ENCODE results near the gene DUSP1.
A peak's percentile ranks its signal among the peaks of the same experiment; 100 is the strongest.

- TF ChIP-seq POLR2A (IDR thresholded peaks at IDR 0.05; ENCODE audit: low read depth, low read length) (no peak), CTCF (conservative IDR thresholded peaks at IDR 0.05; ENCODE audit: low read depth, low read length) (no peak), USF2 (IDR thresholded peaks at IDR 0.05; ENCODE audit: low read depth, low read length) (no peak), MAZ (IDR thresholded peaks at IDR 0.05; ENCODE audit: borderline replicate concordance, low read depth, low read length) (peak; percentile 40; the same call in 1 of the 2 replicates), CEBPB (IDR thresholded peaks at IDR 0.05; ENCODE audit: low read depth, low read length) (no peak), MXI1 (IDR thresholded peaks at IDR 0.05; ENCODE audit: borderline replicate concordance, low read depth, low read length) (no peak), CHD1 (IDR thresholded peaks at IDR 0.05; ENCODE audit: low read depth, low read length) (no peak), MAFK (IDR thresholded peaks at IDR 0.05; ENCODE audit: low read depth, low read length) (no peak), RAD21 (IDR thresholded peaks at IDR 0.05; ENCODE audit: low read length) (no peak), RCOR1 (IDR thresholded peaks at IDR 0.05; ENCODE audit: insufficient replicate concordance, low read length) (no peak), RFX5 (IDR thresholded peaks at IDR 0.05; ENCODE audit: low read depth, low read length) (no peak), BHLHE40 (IDR thresholded peaks at IDR 0.05; ENCODE audit: low read depth, low read length) (no peak), FOS (IDR thresholded peaks at IDR 0.05; ENCODE audit: low read depth, low read length) (no peak), SMC3 (IDR thresholded peaks at IDR 0.05; ENCODE audit: low read depth, low read length) (no peak)
These were observed 21.9 kb upstream of the DUSP1 start for GRCh38 chr5:172792701-172793570.
